Heart left ventricle (tissue), 13 donors: ENCODE measurements around the gene CEP85L.

ENCODE experiments used
- POLR2A ChIP-seq, 2 donors: fragments of 450-650 bp; IDR thresholded peaks; one replicate each; pipeline ENCODE4 v1.6.1; 2017; ENCODE audit warnings: antibody characterized with exemption in 2 of 2, mild to moderate bottlenecking in 2 of 2, moderate library complexity in 2 of 2
- TF ChIP-seq, protein P1 (sequence below), 12 donors: fragments of 200-600 bp; sonication (generic) in 4 of 12; IDR thresholded peaks; one replicate each; pipeline versions ENCODE4 v1.5.0 to v1.8.0; 2018 to 2022; ENCODE audit warnings: antibody characterized with exemption in 12 of 12, mild to moderate bottlenecking in 5 of 12
- donor health status: ischemic (EF 13 %, LVEDD 7.1; RV severe dilation, severe dysfunction).
- donor health status: DM: no; HTN: yes; CAD: no.
- donor health status: DM: no; HTN: no; CAD: no.
- donor health status: ischemic (EF 25% LVEDD 6.9; RV normal size, moderate dysfunction).
- donor health status: ischemic (EF 25% LVEDD 5.7; RV mildly dilated, moderate dysfunction).
- donor health status: ischemic (EF 35%, LVEDD 5.7; RV mildly dilated, moderate dysfunction).
- donor health status: nonischemic (EF 11% LVEDD 7.7; RV severe dilation, severe dysfunction).
- donor health status: DM: yes; HTN: yes; CAD: no.
- donor health status: PGD.
- donor health status: ischemic (EF 29% LVEDD 5.4; RV normal size, mild dysfunction).
- donor health status: nonischemic (EF 23%, LVEDD 6.1; RV moderate dilation, normal function).

DNA sequence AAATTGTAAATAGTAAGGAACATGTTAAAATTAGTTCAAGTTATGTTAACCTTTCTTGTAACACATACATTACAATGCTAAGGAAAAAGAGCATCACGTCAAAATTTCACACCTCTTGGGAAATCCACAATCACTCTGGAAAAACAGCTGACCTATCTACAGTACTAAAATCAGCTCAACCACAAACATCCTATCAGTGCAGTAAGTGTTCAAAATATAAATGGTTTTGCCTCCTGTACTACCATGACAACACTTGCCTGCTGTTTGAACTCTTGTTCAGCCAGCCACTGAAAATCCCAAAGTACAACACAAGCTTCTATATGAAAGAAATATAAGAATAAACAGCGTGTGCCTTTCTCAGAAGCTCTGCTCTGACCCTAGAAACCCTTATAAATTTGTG, 186.8 kb downstream of the CEP85L start:
- TF ChIP-seq, protein P1, sequence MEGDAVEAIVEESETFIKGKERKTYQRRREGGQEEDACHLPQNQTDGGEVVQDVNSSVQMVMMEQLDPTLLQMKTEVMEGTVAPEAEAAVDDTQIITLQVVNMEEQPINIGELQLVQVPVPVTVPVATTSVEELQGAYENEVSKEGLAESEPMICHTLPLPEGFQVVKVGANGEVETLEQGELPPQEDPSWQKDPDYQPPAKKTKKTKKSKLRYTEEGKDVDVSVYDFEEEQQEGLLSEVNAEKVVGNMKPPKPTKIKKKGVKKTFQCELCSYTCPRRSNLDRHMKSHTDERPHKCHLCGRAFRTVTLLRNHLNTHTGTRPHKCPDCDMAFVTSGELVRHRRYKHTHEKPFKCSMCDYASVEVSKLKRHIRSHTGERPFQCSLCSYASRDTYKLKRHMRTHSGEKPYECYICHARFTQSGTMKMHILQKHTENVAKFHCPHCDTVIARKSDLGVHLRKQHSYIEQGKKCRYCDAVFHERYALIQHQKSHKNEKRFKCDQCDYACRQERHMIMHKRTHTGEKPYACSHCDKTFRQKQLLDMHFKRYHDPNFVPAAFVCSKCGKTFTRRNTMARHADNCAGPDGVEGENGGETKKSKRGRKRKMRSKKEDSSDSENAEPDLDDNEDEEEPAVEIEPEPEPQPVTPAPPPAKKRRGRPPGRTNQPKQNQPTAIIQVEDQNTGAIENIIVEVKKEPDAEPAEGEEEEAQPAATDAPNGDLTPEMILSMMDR (IDR thresholded peaks at IDR 0.05): no peak
- no peak for TF ChIP-seq POLR2A (IDR thresholded peaks at IDR 0.05)
